GM12878 (cell line): ENCODE measurements around the gene ZDHHC11B. TPM values are rescaled to one million over a fixed set of nuclear protein-coding genes. Genes with fewer than 3 reads are reported as not detected.
"Not testable (repeated sequence)": the region's sequence is repeated elsewhere in the genome, so short reads cannot be mapped to it uniquely, and the experiment has no call there.

Experiments used
- ATAC-seq: fragments of 200-7000 bp; cut with Tn5 transposase; 3 replicates; pipeline ENCODE4 v1.9.1; 2020; ENCODE audit warnings: mild to moderate bottlenecking, moderate library complexity
- BruUV-seq: library from RNA; stranded (reverse); fragments of 400-500 nt; replicated peaks from 2 replicates; lab custom pipeline; 2021; lab: Mats Ljungman, UMichigan
- CTCF ChIA-PET: fragments of 300-600 bp; sonication (Branson Sonifier 250); formaldehyde crosslinking; extraction: SDS; loops from one replicate; lab custom pipeline; 2021; ENCODE audit warnings: inconsistent platforms; lab: Yijun Ruan, JAX
- POLR2A ChIA-PET: fragments of 350-600 bp; formaldehyde crosslinking; extraction: SDS; loops from one replicate; lab custom pipeline; 2021; ENCODE audit warnings: inconsistent platforms; lab: Charles Lee
- RAD21 ChIA-PET: fragments of 300-600 bp; sonication (Branson Sonifier 250); formaldehyde crosslinking; loops from one replicate; lab custom pipeline; 2023; ENCODE audit warnings: antibody characterized with exemption; ENCODE audit not compliant: unreplicated experiment; lab: Charles Lee
- SMC1A ChIA-PET: fragments of 300-600 bp; sonication (Branson Sonifier 250); formaldehyde crosslinking; loops from one replicate; lab custom pipeline; 2023; ENCODE audit not compliant: unreplicated experiment, uncharacterized antibody; lab: Charles Lee
- DNase-seq: peaks from one replicate; pipeline ENCODE4 v3.0.0-alpha.2; 2011; ENCODE audit warnings: low read depth, low spot score
- FAIRE-seq: peaks from 3 replicates; lab custom pipeline; 2011; peaks lifted over from hg19 to GRCh38; lab: Jason Lieb, UNC
- H2AFZ ChIP-seq: 2 replicates; pipeline ENCODE4 v1.6.0; 2011; ENCODE audit warnings: low read depth, low read length, control low read depth; ENCODE audit not compliant: control insufficient read depth
- H3K27ac ChIP-seq: 2 replicates; pipeline ENCODE4 v1.5.1; 2011; ENCODE audit warnings: control low read depth; ENCODE audit not compliant: control insufficient read depth, insufficient read depth
- H3K27me3 ChIP-seq, 2 experiments: replicated peaks in 1 of 2; 2 replicates each; pipeline versions ENCODE4 v1.6.0 to v1.6.1; 2011; ENCODE audit warnings: low read length in 1 of 2; ENCODE audit not compliant: control insufficient read depth in 2 of 2, insufficient read depth in 2 of 2
- H3K36me3 ChIP-seq, 2 experiments: 2 replicates each; pipeline ENCODE4 v1.5.1; 2011; ENCODE audit warnings: low read length in 1 of 2; ENCODE audit not compliant: control insufficient read depth in 2 of 2, insufficient read depth in 2 of 2
- H3K4me1 ChIP-seq: 2 replicates; pipeline ENCODE4 v1.6.1; 2011; ENCODE audit warnings: mild to moderate bottlenecking, low read length, moderate library complexity, mixed read lengths; ENCODE audit not compliant: control insufficient read depth, insufficient read depth
- H3K4me2 ChIP-seq: 2 replicates; pipeline ENCODE4 v1.6.0; 2011; ENCODE audit warnings: control low read depth; ENCODE audit not compliant: control insufficient read depth, insufficient read depth
- H3K4me3 ChIP-seq: fragments of 200-600 bp; sonication (generic); 2 replicates; pipeline ENCODE4 v1.5.1; 2016
- H3K79me2 ChIP-seq: 2 replicates; pipeline ENCODE4 v1.6.0; 2011; ENCODE audit warnings: low read length; ENCODE audit not compliant: control insufficient read depth, insufficient read depth
- H3K9ac ChIP-seq: 2 replicates; pipeline ENCODE4 v1.8.0; 2011; ENCODE audit warnings: low read length, control low read depth, mixed read lengths; ENCODE audit not compliant: control insufficient read depth, insufficient read depth
- H3K9me3 ChIP-seq: replicated peaks from 3 replicates; pipeline ENCODE4 v1.5.1; 2011; ENCODE audit warnings: mild to moderate bottlenecking, low read length; ENCODE audit not compliant: control insufficient read depth, insufficient read depth
- H4K20me1 ChIP-seq: 2 replicates; pipeline ENCODE4 v1.6.0; 2011; ENCODE audit not compliant: control insufficient read depth, insufficient read depth
- FOXK2 ChIP-seq: fragments of 450-650 bp; IDR thresholded peaks from 2 replicates; pipeline ENCODE4 v1.6.1; 2017; ENCODE audit warnings: mild to moderate bottlenecking, moderate library complexity
- HDAC2 ChIP-seq: fragments of 200-600 bp; sonication (generic); IDR thresholded peaks from 2 replicates; pipeline ENCODE4 v1.6.1; 2017
- RB1 ChIP-seq: fragments of 450-650 bp; formaldehyde crosslinking; IDR thresholded peaks from 2 replicates; pipeline ENCODE4 v1.6.1; 2017; ENCODE audit warnings: mild to moderate bottlenecking, borderline replicate concordance
- RUNX3 ChIP-seq: IDR thresholded peaks from 2 replicates; pipeline ENCODE4 v1.6.1; 2012; ENCODE audit warnings: low read length, inconsistent platforms
- SREBF2 ChIP-seq: IDR thresholded peaks from 2 replicates; pipeline ENCODE4 v1.6.1; 2012; ENCODE audit warnings: mild to moderate bottlenecking, low read length
- TCF12 ChIP-seq: IDR thresholded peaks from 2 replicates; pipeline ENCODE4 v1.6.1; 2011; ENCODE audit warnings: low read depth, mild to moderate bottlenecking, low read length
- WGBS: methylation state at CpG from one replicate; pipeline ENCODE4 v1.1.6; 2016; ENCODE audit warnings: low lambda C conversion rate; ENCODE audit not compliant: insufficient replicate concordance, insufficient coverage; ENCODE audit errors: missing lambda C conversion rate; 5-methylcytosine and 5-hydroxymethylcytosine counted together
- in situ Hi-C: fragments of 300-500 bp; cut with MboI; formaldehyde crosslinking; loops from 9 replicates; pipeline ENCODE4 v1.14.3; 2018; ENCODE audit warnings: mixed read lengths
- intact Hi-C: fragments of 100-400 bp; cut with micrococcal nuclease; formaldehyde crosslinking; loops from one replicate; pipeline ENCODE4 v1.14.2; 2022; ENCODE audit not compliant: unreplicated experiment
- polyA plus RNA-seq, 11 experiments: library from polyadenylated mRNA; depleted of rRNA in 4 of 11; unstranded in 6 of 11; stranded (reverse) in 5 of 11; fragments of >200 nt; fragmentation: Nextera tagmentation in 4 of 11; fragmentation: Illumina TruSeq in 1 of 11; extraction: Ambion mirVana in 4 of 11; extraction: Trizol in 1 of 11; gene quantifications; 1 replicate in 1 of 11; 2 replicates in 10 of 11; pipeline versions ENCODE4 v1.2.1 to v1.2.3, GENCODE V29; 2011 to 2016; ENCODE audit warnings: inconsistent platforms in 2 of 11, missing spikeins in 2 of 11, low read depth in 1 of 11
- total RNA-seq, 4 experiments: library from RNA; depleted of rRNA in 3 of 4; stranded (reverse); fragments of >200 nt in 3 of 4; fragmentation: Illumina TruSeq in 1 of 4; extraction: Trizol in 1 of 4; gene quantifications; 2 replicates each; pipeline versions ENCODE4 v1.2.1 to v1.2.3, GENCODE V29; 2013 to 2021

ZDHHC11B gene
- total and polyA plus RNA-seq, 10 of the 15 experiments (the other 5 are each of a cell fraction or from before 2014, with no cell fraction given): 0.01 to 0.10 (median 0.09) TPM; not detected in 7

DNA sequence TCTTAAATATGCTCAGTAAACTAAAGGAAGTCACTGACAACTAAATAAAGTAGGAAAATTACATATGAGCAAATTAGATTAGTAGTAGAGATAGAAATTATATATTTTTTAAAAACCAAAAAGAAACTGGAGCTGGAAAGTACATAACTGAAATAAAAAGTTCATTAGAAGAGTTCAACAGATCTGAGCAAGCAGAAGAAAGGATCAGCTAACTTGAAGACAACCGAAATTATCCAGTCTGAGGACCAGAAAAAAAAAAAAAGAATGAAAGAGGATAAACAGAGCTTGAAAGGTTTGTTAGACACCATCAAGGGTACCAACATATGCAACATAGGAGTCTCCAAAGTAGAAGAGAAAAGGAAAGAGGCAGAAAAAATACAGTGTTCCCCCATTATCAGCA lies 65.2 kb downstream of the ZDHHC11B start:
- H3K4me2 ChIP-seq, ATAC-seq, H2AFZ ChIP-seq, FAIRE-seq, H3K9me3 ChIP-seq, H3K27me3 ChIP-seq, intact Hi-C loops, RAD21 ChIA-PET, H4K20me1 ChIP-seq, BruUV-seq, in situ Hi-C loops, CTCF ChIA-PET, H3K4me3 ChIP-seq, H3K9ac ChIP-seq, POLR2A ChIA-PET, SMC1A ChIA-PET, H3K4me1 ChIP-seq, H3K27ac ChIP-seq, DNase-seq, H3K79me2 ChIP-seq, H3K36me3 ChIP-seq: not testable (repeated sequence)
- WGBS: 15% methylated on average over 1 of the region's 1 CpG

- H2AFZ ChIP-seq: no peak overlapping the region
- H3K79me2 ChIP-seq: no peaks in the 10 kb centered on the region
- SMC1A ChIA-PET: no interaction called here
- peaks cover 4% of the 10 kb centered on the region; the same call in 2 of the 3 replicates for H3K9me3 ChIP-seq
- RAD21 ChIA-PET: no interaction called here
- no peak overlapping the region for H3K4me2 ChIP-seq
- FAIRE-seq (no peak), ATAC-seq (no peak), DNase-seq (no peak)
- no peaks in the 10 kb centered on the region for H3K27me3 ChIP-seq
- H3K27ac ChIP-seq: no peak overlapping the region
- H3K4me3 ChIP-seq: no peak overlapping the region
- H3K9ac ChIP-seq: no peak overlapping the region
- BruUV-seq: no TSS peak
- no peaks in the 10 kb centered on the region for H4K20me1 ChIP-seq
- intact Hi-C loops (no loop called here), in situ Hi-C loops (no loop called here)
- TF ChIP-seq FOXK2: no peak
- no peak for TF ChIP-seq RUNX3
- no peak for TF ChIP-seq RB1
- TF ChIP-seq HDAC2: no peak
- TF ChIP-seq SREBF2: no peak
- no peak for TF ChIP-seq TCF12
- no peaks in the 10 kb centered on the region for H3K36me3 ChIP-seq
- POLR2A ChIA-PET: no interaction called here
- no peaks in the 10 kb centered on the region for H3K4me1 ChIP-seq
- WGBS: 36% methylated on average over 7 of the region's 7 CpGs
- CTCF ChIA-PET: no interaction called here
These were observed 67.4 kb downstream of the ZDHHC11B start for GRCh38 chr5:717143-717542.

DNA sequence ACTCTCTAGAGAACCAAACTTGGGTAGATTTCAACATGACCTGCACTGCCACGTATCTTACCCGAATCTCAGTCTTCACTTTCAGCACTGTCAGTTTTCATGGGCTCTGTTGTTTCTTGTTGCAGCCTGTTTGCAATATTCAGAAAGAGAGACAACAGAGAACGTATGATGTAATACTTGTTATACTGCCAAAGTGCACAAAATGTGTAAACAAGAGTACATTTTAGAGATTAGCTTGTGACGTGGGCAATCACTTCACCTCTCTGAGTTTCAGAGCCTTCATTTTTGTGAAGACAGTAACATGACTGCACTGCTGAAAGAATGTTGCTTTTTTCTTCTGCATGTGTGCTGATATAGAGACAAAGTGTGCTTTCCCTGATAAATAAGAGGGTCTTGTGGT lies 67.8 kb downstream of the ZDHHC11B start:
- H2AFZ ChIP-seq, CTCF ChIA-PET, H3K36me3 ChIP-seq, H3K27me3 ChIP-seq, RAD21 ChIA-PET, intact Hi-C loops, BruUV-seq, H3K9me3 ChIP-seq, H4K20me1 ChIP-seq, H3K9ac ChIP-seq, H3K79me2 ChIP-seq, in situ Hi-C loops, H3K27ac ChIP-seq, H3K4me2 ChIP-seq, H3K4me1 ChIP-seq, DNase-seq, ATAC-seq, FAIRE-seq, POLR2A ChIA-PET, H3K4me3 ChIP-seq, SMC1A ChIA-PET: not testable (repeated sequence)
- WGBS: 13% methylated on average over 4 of the region's 4 CpGs
